Measurements from ENCODE around the gene DHRS3. TPM values are rescaled to one million over a fixed set of nuclear protein-coding genes. Genes with fewer than 3 reads are reported as not detected.
A peak's percentile ranks its signal among the peaks of the same experiment; 100 is the strongest.

Gene DHRS3
- total and polyA plus RNA-seq, 2 donors (not counting 3 experiments of a cell fraction or from before 2014, with no cell fraction given) = 54.3 to 75.2 TPM

- dilution Hi-C loops (cut with MboI; ENCODE audit: extremely low pct_ligation_motif_present, low sequenced_read_pairs) = no loop called here
- TF ChIP-seq POLR2AphosphoS5 (IDR thresholded peaks at IDR 0.05; ENCODE audit: insufficient read depth, low read depth, low read length) (peak; percentile 93), CTCF (IDR thresholded peaks at IDR 0.05; ENCODE audit: extremely low read depth in 1 of 2, insufficient read depth in 1 of 2, low read depth in 1 of 2, low read length in 2 of 2) (no peak), MAX (IDR thresholded peaks at IDR 0.05; ENCODE audit: insufficient read depth, insufficient read length) (no peak), JUN (IDR thresholded peaks at IDR 0.05; ENCODE audit: borderline replicate concordance, insufficient read depth, insufficient read length, low read depth) (peak; percentile 94), EZH2 (IDR thresholded peaks at IDR 0.05; ENCODE audit: borderline replicate concordance, low read depth, low read length, severe bottlenecking) (no peak), POLR2A (IDR thresholded peaks at IDR 0.05; ENCODE audit: low read depth, low read length) (peak; percentile 38), GATA2 (IDR thresholded peaks at IDR 0.05; ENCODE audit: insufficient read depth, insufficient read length, low read depth, low read length) (peak; percentile 91), MYC (IDR thresholded peaks at IDR 0.05; ENCODE audit: low read depth, low read length) (no peak), FOS (IDR thresholded peaks at IDR 0.05; ENCODE audit: borderline replicate concordance, insufficient read depth, low read length) (peak; percentile 95)
- intact Hi-C loops (cut with micrococcal nuclease) = loop anchor here (1.0 kb wide), 7 partner anchors 8 to 426 kb away; partner anchors contain the start of gene DHRS3
- Histone ChIP-seq H3K9me3 (replicated peaks; ENCODE audit: control insufficient read depth, insufficient read depth, low read length) (no peaks in the 10 kb centered on the region), H2AFZ (ENCODE audit: low read depth, low read length) (no peak overlapping the region), H3K27me3 (ENCODE audit: control insufficient read depth in 2 of 2, insufficient read depth in 2 of 2, low read length in 2 of 2) (no peaks in the 10 kb centered on the region), H3K79me2 (ENCODE audit: control insufficient read depth, insufficient read depth, low read length) (no peaks in the 10 kb centered on the region), H3K4me1 (ENCODE audit: control insufficient read depth, extremely low read depth, insufficient read depth, low read length) (peaks cover 38% of the 10 kb centered on the region), H3K36me3 (ENCODE audit: control insufficient read depth in 2 of 2, extremely low read depth in 1 of 2, insufficient read depth in 2 of 2, low read length in 2 of 2) (no peaks in the 10 kb centered on the region), H3K9me1 (replicated peaks; ENCODE audit: control insufficient read depth, extremely low read depth, insufficient read depth, low read length) (no peaks in the 10 kb centered on the region), H3K9ac (replicated peaks; ENCODE audit: extremely low read depth, insufficient read depth, low read length) (peak overlapping the region; percentile 62), H3K4me2 (ENCODE audit: insufficient read depth, low read length) (peak overlapping the region; percentile 60), H3K27ac (ENCODE audit: insufficient read depth, low read depth, low read length) (peak overlapping the region; percentile 95), H3K4me3 (replicated peaks in 1 of 3; ENCODE audit: insufficient read depth in 1 of 3, low read depth in 1 of 3, low read length in 3 of 3) (peak overlapping the region in 1 of 3 experiments; percentile 15), H4K20me1 (replicated peaks; ENCODE audit: control insufficient read depth, extremely low read depth, insufficient read depth, low read length) (no peaks in the 10 kb centered on the region)
- peak; percentile 100 for FAIRE-seq
- BruUV-seq (replicated peaks) = no TSS peak
- CTCF ChIA-PET = interaction anchor here (0.7 to 4.6 kb wide), 6 partner anchors 10 to 290 kb away, joined by 3 to 112 read pairs (median 5); partner anchors contain the start of gene DHRS3
- POLR2A ChIA-PET = interaction anchor here (1.7 kb wide), 1 partner anchor 12 kb away, joined by 21 read pairs; no protein-coding TSS in a partner anchor
- DNase-seq (ENCODE audit: low read depth, low spot score) = peak; percentile 99
Measured at GRCh38 chr1:12604114-12604874, 13.7 kb downstream of the DHRS3 start.
